HG02981 (cell line): Measurements from ENCODE around the gene INTS1.
"Not testable (repeated sequence)": the region's sequence is repeated elsewhere in the genome, so short reads cannot be mapped to it uniquely, and the experiment has no call there.

ENCODE experiments used
- ATAC-seq: cut with Tn5 transposase; IDR thresholded peaks from one replicate; pipeline ENCODE4 v1.9.1; 2021; ENCODE audit warnings: mild to moderate bottlenecking, moderate library complexity; ENCODE audit not compliant: unreplicated experiment

The INTS1 gene

GRCh38 chr7:1449501-1449900 lies 54.7 kb downstream of the INTS1 start:
- ATAC-seq: no peak

GRCh38 chr7:1448958-1449357 lies 55.2 kb downstream of the INTS1 start:
- no peak for ATAC-seq

GRCh38 chr7:1447551-1448244 lies 56.5 kb downstream of the INTS1 start:
- no peak for ATAC-seq

- ATAC-seq: no peak
These were observed 57.1 kb downstream of the INTS1 start for GRCh38 chr7:1447112-1447511.

- no peak for ATAC-seq
These were observed 57.6 kb downstream of the INTS1 start for GRCh38 chr7:1446620-1447032.

GRCh38 chr7:1446026-1446425 lies 58.2 kb downstream of the INTS1 start:
- ATAC-seq: not testable (repeated sequence)

- ATAC-seq: no peak
These were observed 58.8 kb downstream of the INTS1 start for GRCh38 chr7:1445341-1445740.

- ATAC-seq: no peak
These were observed 59.3 kb downstream of the INTS1 start for GRCh38 chr7:1444925-1445322.

GRCh38 chr7:1444214-1444924 lies 59.8 kb downstream of the INTS1 start:
- no peak for ATAC-seq

- ATAC-seq: not testable (repeated sequence)
These were observed 60.5 kb downstream of the INTS1 start for GRCh38 chr7:1443587-1444200.

GRCh38 chr7:1442355-1443124 lies 61.6 kb downstream of the INTS1 start:
- no peak for ATAC-seq

GRCh38 chr7:1441615-1442354 lies 62.4 kb downstream of the INTS1 start:
- ATAC-seq: no peak

GRCh38 chr7:1440620-1441019 lies 63.6 kb downstream of the INTS1 start:
- no peak for ATAC-seq

GRCh38 chr7:1439373-1440363 lies 64.5 kb downstream of the INTS1 start:
- ATAC-seq: no peak

GRCh38 chr7:1438821-1439220 lies 65.4 kb downstream of the INTS1 start:
- ATAC-seq: no peak

GRCh38 chr7:1438208-1438607 lies 66.0 kb downstream of the INTS1 start:
- ATAC-seq: no peak

GRCh38 chr7:1437155-1437880 lies 66.9 kb downstream of the INTS1 start:
- ATAC-seq: no peak

- no peak for ATAC-seq
These were observed 67.6 kb downstream of the INTS1 start for GRCh38 chr7:1436608-1437007.
